Measurements from ENCODE around the gene SVEP1. TPM values are rescaled to one million over a fixed set of nuclear protein-coding genes. Genes with fewer than 3 reads are reported as not detected.

SVEP1 gene
- total and polyA plus RNA-seq, 2 donors (not counting 1 experiment from before 2014, with no cell fraction given) = not detected

DNA sequence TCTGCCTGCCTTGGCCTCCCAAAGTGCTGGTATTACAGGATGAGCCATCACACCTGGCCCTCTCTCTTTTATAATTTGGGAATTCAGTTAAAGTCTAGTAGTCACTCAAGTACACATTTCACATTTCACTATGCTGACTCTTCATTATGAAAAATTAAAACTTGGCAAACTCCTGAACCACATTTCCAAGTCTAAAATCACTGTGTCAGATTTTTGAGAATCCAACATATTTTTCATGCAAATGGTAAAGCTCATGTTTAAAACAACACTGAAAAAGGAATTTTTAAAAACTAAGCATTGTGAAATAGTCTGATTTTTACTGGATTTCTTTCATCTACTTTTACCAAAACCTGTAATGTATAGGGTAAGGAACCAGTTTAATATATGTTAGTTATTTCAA is 92.3 kb downstream of the SVEP1 start:
- ChIA-PET CTCF (no interaction called here), POLR2A (no interaction called here)
- intact Hi-C loops (cut with micrococcal nuclease) = no loop called here
- DNase-seq = no peak
- H3K27ac ChIP-seq (ENCODE audit: low read length in 2 of 2) = no peak overlapping the region
- H3K4me1 Mint-ChIP-seq = no peaks in the 10 kb centered on the region
- no peaks in the 10 kb centered on the region for H3K79me2 ChIP-seq (ENCODE audit: control insufficient read depth, insufficient read depth, low read length)
- no peak overlapping the region for H2AFZ ChIP-seq (ENCODE audit: insufficient read depth, low read depth, low read length, poor library complexity, severe bottlenecking)
- TF ChIP-seq, protein P1, sequence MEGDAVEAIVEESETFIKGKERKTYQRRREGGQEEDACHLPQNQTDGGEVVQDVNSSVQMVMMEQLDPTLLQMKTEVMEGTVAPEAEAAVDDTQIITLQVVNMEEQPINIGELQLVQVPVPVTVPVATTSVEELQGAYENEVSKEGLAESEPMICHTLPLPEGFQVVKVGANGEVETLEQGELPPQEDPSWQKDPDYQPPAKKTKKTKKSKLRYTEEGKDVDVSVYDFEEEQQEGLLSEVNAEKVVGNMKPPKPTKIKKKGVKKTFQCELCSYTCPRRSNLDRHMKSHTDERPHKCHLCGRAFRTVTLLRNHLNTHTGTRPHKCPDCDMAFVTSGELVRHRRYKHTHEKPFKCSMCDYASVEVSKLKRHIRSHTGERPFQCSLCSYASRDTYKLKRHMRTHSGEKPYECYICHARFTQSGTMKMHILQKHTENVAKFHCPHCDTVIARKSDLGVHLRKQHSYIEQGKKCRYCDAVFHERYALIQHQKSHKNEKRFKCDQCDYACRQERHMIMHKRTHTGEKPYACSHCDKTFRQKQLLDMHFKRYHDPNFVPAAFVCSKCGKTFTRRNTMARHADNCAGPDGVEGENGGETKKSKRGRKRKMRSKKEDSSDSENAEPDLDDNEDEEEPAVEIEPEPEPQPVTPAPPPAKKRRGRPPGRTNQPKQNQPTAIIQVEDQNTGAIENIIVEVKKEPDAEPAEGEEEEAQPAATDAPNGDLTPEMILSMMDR (IDR thresholded peaks at IDR 0.05) = no peak
- no peak for TF ChIP-seq EZH2 (IDR thresholded peaks at IDR 0.05; ENCODE audit: borderline replicate concordance, insufficient read depth, low read depth, low read length, poor library complexity, severe bottlenecking)
- H3K4me1 ChIP-seq (ENCODE audit: control insufficient read depth in 2 of 2, insufficient read depth in 2 of 2, low read length in 2 of 2) = no peaks in the 10 kb centered on the region
- no peaks in the 10 kb centered on the region for H4K20me1 ChIP-seq (ENCODE audit: control insufficient read depth, insufficient read depth, low read length, poor library complexity, severe bottlenecking)
- no peak overlapping the region for H3K9ac ChIP-seq (ENCODE audit: low read length)
- no peak overlapping the region for H3K4me3 Mint-ChIP-seq
- H3K27ac Mint-ChIP-seq = no peak overlapping the region
- H3K27me3 Mint-ChIP-seq = peaks cover 19% of the 10 kb centered on the region
- no peak overlapping the region for H3K4me2 ChIP-seq (replicated peaks; ENCODE audit: low read depth, low read length, poor library complexity, severe bottlenecking)
- no peaks in the 10 kb centered on the region for H3K36me3 ChIP-seq (replicated peaks in 1 of 2; ENCODE audit: control extremely low read depth in 1 of 2, control insufficient read depth in 1 of 2, extremely low read depth in 1 of 2, insufficient read depth in 2 of 2, low read length in 1 of 2)
- no peaks in the 10 kb centered on the region for H3K9me3 ChIP-seq (ENCODE audit: control extremely low read depth in 1 of 3, control insufficient read depth in 2 of 3, insufficient read depth in 1 of 3, low read length in 2 of 3)
- H3K27me3 ChIP-seq (replicated peaks in 1 of 4; ENCODE audit: control extremely low read depth in 1 of 4, control insufficient read depth in 3 of 4, insufficient read depth in 4 of 4, low read length in 3 of 4) = no peaks in the 10 kb centered on the region
- H3K4me3 ChIP-seq (ENCODE audit: control extremely low read depth in 1 of 5, extremely low read depth in 1 of 5, insufficient read depth in 1 of 5, low read depth in 2 of 5, low read length in 4 of 5) = no peak overlapping the region
- no peak for ATAC-seq (ENCODE audit: low read depth)
- peaks cover 3% of the 10 kb centered on the region for H3K9me3 Mint-ChIP-seq (ENCODE audit: insufficient read depth)

DNA sequence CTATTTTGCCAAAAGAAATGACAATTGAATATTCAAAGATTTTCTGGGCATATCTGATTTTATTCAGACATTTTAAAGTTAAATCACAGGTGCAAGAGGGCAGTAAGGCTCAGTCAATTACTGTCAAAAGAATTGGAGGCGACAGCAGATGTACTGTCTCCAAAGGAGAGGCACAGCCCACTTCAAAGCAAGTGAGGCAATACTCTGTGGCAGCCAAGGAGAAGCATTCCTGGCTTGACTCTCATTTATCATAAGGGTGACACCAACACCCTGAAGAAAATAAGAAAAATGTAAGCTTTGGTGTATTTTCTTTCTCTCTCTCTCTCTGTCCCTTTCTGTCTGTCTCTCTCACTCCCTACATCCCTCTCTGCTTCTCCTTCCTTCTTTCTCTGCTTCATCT is 93.3 kb downstream of the SVEP1 start:
- Histone ChIP-seq H3K79me2 (ENCODE audit: control insufficient read depth, insufficient read depth, low read length) (no peaks in the 10 kb centered on the region), H3K27me3 (replicated peaks in 1 of 4; ENCODE audit: control extremely low read depth in 1 of 4, control insufficient read depth in 3 of 4, insufficient read depth in 4 of 4, low read length in 3 of 4) (no peaks in the 10 kb centered on the region), H2AFZ (ENCODE audit: insufficient read depth, low read depth, low read length, poor library complexity, severe bottlenecking) (no peak overlapping the region), H3K4me3 (ENCODE audit: control extremely low read depth in 1 of 5, extremely low read depth in 1 of 5, insufficient read depth in 1 of 5, low read depth in 2 of 5, low read length in 4 of 5) (no peak overlapping the region), H3K36me3 (replicated peaks in 1 of 2; ENCODE audit: control extremely low read depth in 1 of 2, control insufficient read depth in 1 of 2, extremely low read depth in 1 of 2, insufficient read depth in 2 of 2, low read length in 1 of 2) (no peaks in the 10 kb centered on the region), H3K9ac (ENCODE audit: low read length) (no peak overlapping the region), H4K20me1 (ENCODE audit: control insufficient read depth, insufficient read depth, low read length, poor library complexity, severe bottlenecking) (no peaks in the 10 kb centered on the region), H3K9me3 (ENCODE audit: control extremely low read depth in 1 of 3, control insufficient read depth in 2 of 3, insufficient read depth in 1 of 3, low read length in 2 of 3) (no peaks in the 10 kb centered on the region), H3K4me2 (replicated peaks; ENCODE audit: low read depth, low read length, poor library complexity, severe bottlenecking) (no peak overlapping the region), H3K27ac (ENCODE audit: low read length in 2 of 2) (no peak overlapping the region), H3K4me1 (ENCODE audit: control insufficient read depth in 2 of 2, insufficient read depth in 2 of 2, low read length in 2 of 2) (no peaks in the 10 kb centered on the region)
- H3K27ac Mint-ChIP-seq = no peak overlapping the region
- intact Hi-C loops (cut with micrococcal nuclease) = no loop called here
- CTCF ChIA-PET = no interaction called here
- no peak for ATAC-seq (ENCODE audit: low read depth)
- peaks cover 19% of the 10 kb centered on the region for H3K27me3 Mint-ChIP-seq
- WGBS (ENCODE audit: insufficient coverage) = 100% methylated on average over 1 of the region's 1 CpG
- TF ChIP-seq, protein P1 (IDR thresholded peaks at IDR 0.05) = no peak
- TF ChIP-seq EZH2 (IDR thresholded peaks at IDR 0.05; ENCODE audit: borderline replicate concordance, insufficient read depth, low read depth, low read length, poor library complexity, severe bottlenecking) = no peak
- no peaks in the 10 kb centered on the region for H3K4me1 Mint-ChIP-seq
- DNase-seq = no peak
- H3K4me3 Mint-ChIP-seq = no peak overlapping the region
- H3K9me3 Mint-ChIP-seq (ENCODE audit: insufficient read depth) = peaks cover 3% of the 10 kb centered on the region
- POLR2A ChIA-PET = no interaction called here

Data from B cell (primary cell).